SK-N-MC (cell line): Measurements from ENCODE around the gene IL6.

Experiments used
- EZH2 ChIP-seq: fragments of 200-600 bp; sonication (generic); IDR thresholded peaks from one replicate; pipeline ENCODE4 v1.6.1; 2017; ENCODE audit warnings: antibody characterized with exemption
- FOXP2 ChIP-seq: optimal IDR thresholded peaks from 2 replicates; pipeline ENCODE3; 2011; ENCODE audit warnings: mild to moderate bottlenecking, moderate library complexity; ENCODE audit not compliant: insufficient read depth; ENCODE audit errors: extremely low read length, control extremely low read depth
- POLR2AphosphoS5 ChIP-seq: IDR thresholded peaks from 2 replicates; pipeline ENCODE4 v1.6.1; 2012; ENCODE audit warnings: mild to moderate bottlenecking, low read depth, low read length, borderline replicate concordance

DNA sequence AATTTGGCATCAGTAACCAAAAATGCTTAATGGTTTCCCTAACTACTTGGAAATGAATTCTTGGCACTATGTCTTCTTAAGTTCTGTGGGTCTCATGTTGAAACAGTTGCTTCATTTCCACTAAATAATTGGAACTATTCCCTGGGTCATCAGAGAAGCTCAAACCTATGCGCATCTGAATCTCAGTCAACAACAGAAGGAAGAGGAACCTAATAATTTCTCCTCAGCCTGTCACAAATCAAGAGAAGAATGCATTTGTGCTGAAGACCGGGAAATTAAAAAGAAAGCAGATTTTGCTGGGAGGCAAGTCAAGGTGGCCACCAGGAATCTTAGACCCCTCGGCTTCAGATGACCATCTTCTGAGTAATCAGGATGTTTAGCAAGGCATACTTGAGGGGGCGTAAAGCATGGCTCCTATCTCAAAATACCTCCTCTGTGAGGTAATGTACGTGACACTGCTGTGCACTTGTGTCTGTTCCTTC lies 54.3 kb downstream of the IL6 start:
- TF ChIP-seq POLR2AphosphoS5: no peak
- no peak for TF ChIP-seq EZH2
- no peak for TF ChIP-seq FOXP2
